Body of pancreas (tissue), 4 donors: ENCODE measurements around the gene EHBP1L1.

Source experiments
- CTCF ChIP-seq, 7 experiments: fragments of 450-650 bp in 4 of 7; fragments of 200-600 bp in 3 of 7; sonication (generic) in 3 of 7; IDR thresholded peaks; one replicate each; pipeline ENCODE4 v1.5.1; 2016 to 2019; ENCODE audit warnings: antibody characterized with exemption in 7 of 7
- POLR2A ChIP-seq, 3 donors: fragments of 450-650 bp; IDR thresholded peaks; one replicate each; pipeline ENCODE4 v1.6.1; 2016; ENCODE audit warnings: antibody characterized with exemption in 3 of 3, mild to moderate bottlenecking in 2 of 3

GRCh38 chr11:65640483-65641296 lies 64.8 kb downstream of the EHBP1L1 start:
- TF ChIP-seq CTCF (IDR thresholded peaks at IDR 0.05), result no peak
- no peak for TF ChIP-seq POLR2A (IDR thresholded peaks at IDR 0.05)
